H9 (cell line): ENCODE data around the gene DNASE1. TPM values are rescaled to one million over a fixed set of nuclear protein-coding genes. Genes with fewer than 3 reads are reported as not detected.

ENCODE experiments used
- DNase-seq: peaks from one replicate; pipeline ENCODE4 v3.0.0-alpha.2; 2017
- H2AFZ ChIP-seq: one replicate; pipeline ENCODE4 v1.6.1; 2013; ENCODE audit warnings: mild to moderate bottlenecking, low read length, control low read depth, moderate library complexity
- H2AK5ac ChIP-seq: 2 replicates; pipeline ENCODE4 v1.6.1; 2013; ENCODE audit warnings: low read length, control low read depth, mixed read lengths; ENCODE audit not compliant: insufficient read length
- H2BK120ac ChIP-seq: one replicate; pipeline ENCODE4 v1.6.1; 2013; ENCODE audit warnings: low read depth, mild to moderate bottlenecking, low read length, control low read depth, inconsistent platforms; ENCODE audit not compliant: poor library complexity, severe bottlenecking
- H2BK12ac ChIP-seq: 2 replicates; pipeline ENCODE4 v1.6.1; 2013; ENCODE audit warnings: low read length, control low read depth, mixed read lengths, low read depth; ENCODE audit not compliant: insufficient read length
- H2BK15ac ChIP-seq: 2 replicates; pipeline ENCODE4 v1.6.1; 2013; ENCODE audit warnings: low read depth, low read length, control low read depth
- H2BK20ac ChIP-seq: one replicate; pipeline ENCODE4 v1.6.1; 2013; ENCODE audit warnings: low read depth, mild to moderate bottlenecking, low read length, control low read depth, inconsistent platforms; ENCODE audit not compliant: poor library complexity, severe bottlenecking
- H2BK5ac ChIP-seq: 2 replicates; pipeline ENCODE4 v1.6.1; 2013; ENCODE audit warnings: low read length, control low read depth, mixed read lengths; ENCODE audit not compliant: insufficient read length
- H3K14ac ChIP-seq: 2 replicates; pipeline ENCODE4 v1.6.1; 2013; ENCODE audit warnings: low read length, control low read depth; ENCODE audit not compliant: insufficient read depth
- H3K18ac ChIP-seq: 2 replicates; pipeline ENCODE4 v1.6.1; 2013; ENCODE audit warnings: low read depth, mild to moderate bottlenecking, mixed read lengths, low read length, control low read depth; ENCODE audit not compliant: insufficient read length
- H3K23ac ChIP-seq: 2 replicates; pipeline ENCODE4 v1.6.1; 2013; ENCODE audit warnings: low read length, control low read depth, mixed read lengths, low read depth; ENCODE audit not compliant: insufficient read length
- H3K23me2 ChIP-seq: 2 replicates; pipeline ENCODE4 v1.6.1; 2013; ENCODE audit warnings: low read depth, mild to moderate bottlenecking, mixed read lengths, low read length, control low read depth; ENCODE audit not compliant: insufficient read length, poor library complexity, severe bottlenecking
- H3K27ac ChIP-seq: 2 replicates; pipeline ENCODE4 v1.5.1; 2013; ENCODE audit warnings: low read length, control low read depth, mixed read lengths, low read depth; ENCODE audit not compliant: insufficient read length
- H3K27me3 ChIP-seq: 2 replicates; pipeline ENCODE4 v1.6.1; 2013; ENCODE audit warnings: low read length, control low read depth, inconsistent platforms; ENCODE audit not compliant: insufficient read depth
- H3K4ac ChIP-seq: 2 replicates; pipeline ENCODE4 v1.6.1; 2013; ENCODE audit warnings: low read depth, mild to moderate bottlenecking, control low read depth, inconsistent platforms, low read length, moderate library complexity
- H3K4me1 ChIP-seq: 2 replicates; pipeline ENCODE4 v1.6.1; 2013; ENCODE audit warnings: low read length, control low read depth, inconsistent platforms; ENCODE audit not compliant: insufficient read depth
- H3K4me2 ChIP-seq: 2 replicates; pipeline ENCODE4 v1.6.1; 2013; ENCODE audit warnings: low read length, control low read depth, mixed read lengths; ENCODE audit not compliant: insufficient read length, insufficient read depth
- H3K56ac ChIP-seq: 2 replicates; pipeline ENCODE4 v1.6.1; 2013; ENCODE audit warnings: low read depth, mild to moderate bottlenecking, mixed read lengths, low read length, control low read depth; ENCODE audit not compliant: insufficient read length
- H3K79me1 ChIP-seq: 2 replicates; pipeline ENCODE4 v1.6.1; 2013; ENCODE audit warnings: low read depth, mild to moderate bottlenecking, moderate library complexity, low read length, control low read depth, inconsistent platforms; ENCODE audit not compliant: insufficient read depth, poor library complexity, severe bottlenecking
- H3K79me2 ChIP-seq: 2 replicates; pipeline ENCODE4 v1.6.1; 2013; ENCODE audit warnings: low read length, control low read depth, inconsistent platforms; ENCODE audit not compliant: insufficient read depth
- H3K9ac ChIP-seq: 2 replicates; pipeline ENCODE4 v1.6.1; 2013; ENCODE audit warnings: low read length, control low read depth, mixed read lengths; ENCODE audit not compliant: insufficient read length; ENCODE audit errors: extremely low read depth
- H3K9me3 ChIP-seq: one replicate; pipeline ENCODE4 v1.6.1; 2013; ENCODE audit warnings: low read depth, low read length, inconsistent platforms; ENCODE audit not compliant: control insufficient read depth
- H3T11ph ChIP-seq: one replicate; pipeline ENCODE4 v1.6.1; 2013; ENCODE audit warnings: mild to moderate bottlenecking, low read length, control low read depth, inconsistent platforms
- H4K20me1 ChIP-seq: one replicate; pipeline ENCODE4 v1.6.1; 2013; ENCODE audit not compliant: control insufficient read depth, insufficient read length, insufficient read depth
- H4K5ac ChIP-seq: 2 replicates; pipeline ENCODE4 v1.6.1; 2013; ENCODE audit warnings: low read depth, mild to moderate bottlenecking, mixed read lengths, low read length, control low read depth; ENCODE audit not compliant: insufficient read length
- H4K8ac ChIP-seq: replicated peaks from 2 replicates; pipeline ENCODE4 v1.6.1; 2013; ENCODE audit warnings: low read length, control low read depth, mixed read lengths, low read depth; ENCODE audit not compliant: insufficient read length
- H4K91ac ChIP-seq: 2 replicates; pipeline ENCODE4 v1.6.1; 2013; ENCODE audit warnings: low read depth, mild to moderate bottlenecking, moderate library complexity, mixed read lengths, low read length, control low read depth; ENCODE audit not compliant: insufficient read length
- H3K27ac Mint-ChIP-seq, 3 experiments: 2 replicates in 2 of 3; 3 replicates in 1 of 3; pipeline ENCODE4 v1.8.0; 2020 to 2021; ENCODE audit warnings: mixed read lengths in 3 of 3, mild to moderate bottlenecking in 1 of 3, moderate library complexity in 1 of 3
- H3K27me3 Mint-ChIP-seq: 2 replicates; pipeline ENCODE4 v1.8.0; 2021; ENCODE audit warnings: low read depth, mild to moderate bottlenecking, moderate library complexity, mixed read lengths
- H3K36me3 Mint-ChIP-seq, 3 experiments: 2 replicates in 2 of 3; 3 replicates in 1 of 3; pipeline ENCODE4 v1.8.0; 2020 to 2021; ENCODE audit warnings: low read depth in 3 of 3, mixed read lengths in 3 of 3; ENCODE audit not compliant: insufficient read depth in 1 of 3
- H3K4me1 Mint-ChIP-seq, 2 experiments: 2 replicates each; pipeline ENCODE4 v1.8.0; 2020; ENCODE audit warnings: mixed read lengths in 2 of 2
- H3K4me3 Mint-ChIP-seq, 2 experiments: 2 replicates in 1 of 2; 3 replicates in 1 of 2; pipeline ENCODE4 v1.8.0; 2020 to 2021; ENCODE audit warnings: mild to moderate bottlenecking in 2 of 2, mixed read lengths in 2 of 2, moderate library complexity in 1 of 2
- H3K9me3 Mint-ChIP-seq, 2 experiments: 2 replicates in 1 of 2; 3 replicates in 1 of 2; pipeline ENCODE4 v1.8.0; 2020; ENCODE audit warnings: mild to moderate bottlenecking in 2 of 2, mixed read lengths in 2 of 2, moderate library complexity in 1 of 2
- CTCF ChIP-seq: fragments of 200-600 bp; sonication (generic); conservative IDR thresholded peaks from 3 replicates; pipeline ENCODE4 v1.8.0; 2021; ENCODE audit warnings: antibody characterized with exemption, mild to moderate bottlenecking
- WGBS: extraction: QIAGEN DNeasy Blood & Tissue Kit; methylation state at CpG from one replicate; pipeline ENCODE4 v1.1.7; 2013; ENCODE audit warnings: missing lambda C conversion rate, low lambda C conversion rate, mixed read lengths; ENCODE audit not compliant: insufficient read length; ENCODE audit errors: extremely low coverage; 5-methylcytosine and 5-hydroxymethylcytosine counted together
- total RNA-seq: library from RNA; stranded (reverse); gene quantifications from 2 replicates; pipeline ENCODE4 v1.2.1, GENCODE V29; 2021

The DNASE1 gene
- total RNA-seq, 1 experiment from 2014 or later = 10.1 TPM

- H3K9me3 ChIP-seq = no peaks in the 10 kb centered on the region
- no peak overlapping the region for H2AK5ac ChIP-seq
- DNase-seq = no peak
- Mint-ChIP-seq H3K27me3 (no peaks in the 10 kb centered on the region), H3K36me3 (peaks cover 0 to 10% (median 5%) of the 10 kb centered on the region in 3 experiments), H3K9me3 (peaks cover 3 to 9% of the 10 kb centered on the region in 2 experiments; a peak in 4 of 5 replicates), H3K4me1 (peaks cover 56 to 58% of the 10 kb centered on the region in 2 experiments), H3K27ac (peak overlapping the region; percentile 33 to 68 (median 57); a peak in 4 of 7 replicates), H3K4me3 (no peak overlapping the region)
- no peak overlapping the region for H4K8ac ChIP-seq
- H4K91ac ChIP-seq = no peak overlapping the region
- no peak overlapping the region for H2BK15ac ChIP-seq
- no peak overlapping the region for H3K56ac ChIP-seq
- H3K79me2 ChIP-seq = no peaks in the 10 kb centered on the region
- no peak overlapping the region for H2AFZ ChIP-seq
- H3K4me2 ChIP-seq = no peak overlapping the region
- no peak overlapping the region for H3K27ac ChIP-seq
- H2BK120ac ChIP-seq = no peak overlapping the region
- WGBS = no CpG with 5 or more reads among the region's 17 CpGs
- no peak overlapping the region for H3T11ph ChIP-seq
- H3K79me1 ChIP-seq = no peaks in the 10 kb centered on the region
- no peak overlapping the region for H2BK20ac ChIP-seq
- H4K5ac ChIP-seq = no peak overlapping the region
- H3K4me1 ChIP-seq = peaks cover 5% of the 10 kb centered on the region
- H3K18ac ChIP-seq = no peak overlapping the region
- no peak for TF ChIP-seq CTCF
- H3K9ac ChIP-seq = no peak overlapping the region
- H3K27me3 ChIP-seq = no peaks in the 10 kb centered on the region
- no peak overlapping the region for H3K23ac ChIP-seq
- H3K4ac ChIP-seq = no peak overlapping the region
- peaks cover 4% of the 10 kb centered on the region for H3K23me2 ChIP-seq
- H2BK12ac ChIP-seq = no peak overlapping the region
- H3K14ac ChIP-seq = no peak overlapping the region
- H2BK5ac ChIP-seq = no peak overlapping the region
- H4K20me1 ChIP-seq = no peaks in the 10 kb centered on the region
These were observed 13.6 kb upstream of the DNASE1 start for GRCh38 chr16:3640632-3641501.
